ENCODE data around the gene CBFA2T3. TPM values are rescaled to one million over a fixed set of nuclear protein-coding genes. Genes with fewer than 3 reads are reported as not detected.

Gene CBFA2T3
- polyA plus RNA-seq, 4 donors, result 1.8 to 3.6 (median 3.5) TPM

- DNase-seq (ENCODE audit: low read depth in 4 of 4, low spot score in 2 of 4), result no peak
Measured at GRCh38 chr16:88966986-88967829, 9.8 kb downstream of the CBFA2T3 start.

GRCh38 chr16:88965826-88966480, 11.1 kb downstream of the CBFA2T3 start:
- no peak for DNase-seq (ENCODE audit: low read depth in 4 of 4, low spot score in 2 of 4)

- no peak for DNase-seq (ENCODE audit: low read depth in 4 of 4, low spot score in 2 of 4)
Measured at GRCh38 chr16:88965411-88965810, 11.6 kb downstream of the CBFA2T3 start.

- DNase-seq (ENCODE audit: low read depth in 4 of 4, low spot score in 2 of 4), result no peak
Measured at GRCh38 chr16:88964636-88965035, 12.4 kb downstream of the CBFA2T3 start.

- no peak for DNase-seq (ENCODE audit: low read depth in 4 of 4, low spot score in 2 of 4)
Measured at GRCh38 chr16:88963583-88963982, 13.4 kb downstream of the CBFA2T3 start.

- no peak for DNase-seq (ENCODE audit: low read depth in 4 of 4, low spot score in 2 of 4)
Measured at GRCh38 chr16:88962478-88963152, 14.4 kb downstream of the CBFA2T3 start.

GRCh38 chr16:88961011-88961410, 16.0 kb downstream of the CBFA2T3 start:
- no peak for DNase-seq (ENCODE audit: low read depth in 4 of 4, low spot score in 2 of 4)

- no peak for DNase-seq (ENCODE audit: low read depth in 4 of 4, low spot score in 2 of 4)
Measured at GRCh38 chr16:88960516-88960915, 16.5 kb downstream of the CBFA2T3 start.

GRCh38 chr16:88959022-88959421, 18.0 kb downstream of the CBFA2T3 start:
- DNase-seq (ENCODE audit: low read depth in 4 of 4, low spot score in 2 of 4), result no peak

GRCh38 chr16:88957887-88958577, 19.0 kb downstream of the CBFA2T3 start:
- no peak for DNase-seq (ENCODE audit: low read depth in 4 of 4, low spot score in 2 of 4)

- no peak for DNase-seq (ENCODE audit: low read depth in 4 of 4, low spot score in 2 of 4)
Measured at GRCh38 chr16:88957433-88957767, 19.6 kb downstream of the CBFA2T3 start.

- DNase-seq (ENCODE audit: low read depth in 4 of 4, low spot score in 2 of 4), result no peak
Measured at GRCh38 chr16:88956546-88957432, 20.2 kb downstream of the CBFA2T3 start.

- no peak for DNase-seq (ENCODE audit: low read depth in 4 of 4, low spot score in 2 of 4)
Measured at GRCh38 chr16:88955906-88956305, 21.1 kb downstream of the CBFA2T3 start.

- no peak for DNase-seq (ENCODE audit: low read depth in 4 of 4, low spot score in 2 of 4)
Measured at GRCh38 chr16:88953003-88953690, 23.9 kb downstream of the CBFA2T3 start.

- DNase-seq (ENCODE audit: low read depth in 4 of 4, low spot score in 2 of 4), result no peak
Measured at GRCh38 chr16:88951989-88952388, 25.0 kb downstream of the CBFA2T3 start.

- no peak for DNase-seq (ENCODE audit: low read depth in 4 of 4, low spot score in 2 of 4)
Measured at GRCh38 chr16:88951501-88951900, 25.5 kb downstream of the CBFA2T3 start.

- no peak for DNase-seq (ENCODE audit: low read depth in 4 of 4, low spot score in 2 of 4)
Measured at GRCh38 chr16:88948781-88949490, 28.1 kb downstream of the CBFA2T3 start.

- DNase-seq (ENCODE audit: low read depth in 4 of 4, low spot score in 2 of 4), result no peak
Measured at GRCh38 chr16:88945473-88945872, 31.5 kb downstream of the CBFA2T3 start.

- no peak for DNase-seq (ENCODE audit: low read depth in 4 of 4, low spot score in 2 of 4)
Measured at GRCh38 chr16:88943741-88944140, 33.3 kb downstream of the CBFA2T3 start.

All from left renal cortex interstitium (tissue), 4 donors.